ENCODE measurements around the gene GRB7. TPM values are rescaled to one million over a fixed set of nuclear protein-coding genes. Genes with fewer than 3 reads are reported as not detected.

Gene GRB7
- total and polyA plus RNA-seq, 10 of the 15 experiments (the other 5 are each of a cell fraction or from before 2014, with no cell fraction given): 0.05 to 0.34 (median 0.19) TPM; not detected in 4

DNA sequence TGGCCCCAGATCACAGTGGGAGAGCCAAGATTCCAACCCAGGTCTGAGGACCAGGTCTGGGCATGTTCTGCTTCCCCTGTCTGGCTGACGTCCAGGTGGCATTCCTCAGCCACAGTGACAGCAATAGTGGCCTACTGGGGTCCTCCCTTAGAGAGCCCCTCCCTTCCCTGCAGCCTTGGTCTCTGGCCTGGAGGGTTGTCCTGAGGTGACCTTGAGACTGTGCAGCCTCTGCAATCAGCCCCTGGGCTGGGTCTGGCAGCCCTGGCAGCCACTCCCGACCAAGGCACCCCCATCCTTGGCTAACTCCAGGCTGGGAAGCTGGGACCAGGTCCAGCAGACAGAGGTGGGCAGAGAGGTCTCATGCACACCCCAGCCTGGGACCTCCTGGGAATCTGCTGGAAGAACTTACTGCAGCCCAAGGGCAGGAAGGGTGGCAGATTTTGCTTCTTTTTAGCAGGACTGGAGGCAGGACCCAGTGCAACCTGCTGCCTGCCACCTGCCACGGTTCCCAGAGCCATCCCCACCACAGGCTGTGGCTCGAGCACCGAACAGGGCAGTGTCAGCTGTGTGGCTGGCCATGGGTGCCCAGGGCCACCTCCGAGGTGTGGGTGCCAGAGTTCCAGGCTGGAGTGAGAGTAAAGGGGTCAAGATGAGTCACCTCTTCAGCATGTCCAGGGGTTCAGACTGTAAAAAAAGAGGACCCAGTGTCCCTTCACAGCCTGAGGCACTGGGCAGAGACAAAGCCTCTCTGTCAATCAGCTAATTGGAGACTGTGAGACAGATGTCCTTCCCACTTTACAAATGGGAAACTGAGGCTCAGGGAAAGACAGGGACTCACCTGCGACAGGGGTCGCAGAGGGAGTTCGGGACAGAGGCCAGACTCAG is 12.6 kb downstream of the GRB7 start:
- in situ Hi-C loops (cut with MboI): loop anchor here (5.0 kb wide), 1 partner anchor 128 kb away; no protein-coding TSS in a partner anchor
- FAIRE-seq (no peak), DNase-seq (ENCODE audit: low read depth, low spot score) (no peak)

More for the DNA sequence above, 12.6 kb downstream of the GRB7 start:
- Histone ChIP-seq H3K27ac (ENCODE audit: control insufficient read depth, insufficient read depth) (no peak overlapping the region), H3K4me2 (ENCODE audit: control insufficient read depth, insufficient read depth) (no peak overlapping the region), H3K79me2 (ENCODE audit: control insufficient read depth, insufficient read depth, low read length) (peaks cover 11% of the 10 kb centered on the region), H2AFZ (ENCODE audit: control insufficient read depth, low read depth, low read length) (no peak overlapping the region), H4K20me1 (ENCODE audit: control insufficient read depth, insufficient read depth) (no peaks in the 10 kb centered on the region), H3K4me3 (no peak overlapping the region), H3K9ac (ENCODE audit: control insufficient read depth, insufficient read depth, low read length) (no peak overlapping the region), H3K27me3 (replicated peaks in 1 of 2; ENCODE audit: control insufficient read depth in 2 of 2, insufficient read depth in 2 of 2, low read length in 1 of 2) (no peaks in the 10 kb centered on the region), H3K9me3 (replicated peaks; ENCODE audit: control insufficient read depth, insufficient read depth, low read length) (no peaks in the 10 kb centered on the region), H3K4me1 (ENCODE audit: control insufficient read depth, insufficient read depth, low read length) (peaks cover 13% of the 10 kb centered on the region), H3K36me3 (ENCODE audit: control insufficient read depth in 2 of 2, insufficient read depth in 2 of 2, low read length in 1 of 2) (no peaks in the 10 kb centered on the region)
- CTCF ChIA-PET: interaction anchor here (1.3 kb wide), 1 partner anchor 129 kb away, joined by 4 read pairs; no protein-coding TSS in a partner anchor
- intact Hi-C loops (cut with micrococcal nuclease; ENCODE audit: unreplicated experiment): loop anchor here (5.0 kb wide), 1 partner anchor 113 kb away; the partner anchor contains the start of gene STARD3
- RAD21 ChIA-PET (ENCODE audit: unreplicated experiment): no interaction called here
- 61% methylated on average over 9 of the region's 9 CpGs for WGBS (ENCODE audit: insufficient coverage, insufficient replicate concordance, low lambda C conversion rate, missing lambda C conversion rate)
- TF ChIP-seq PML (IDR thresholded peaks at IDR 0.05; ENCODE audit: low read length): no peak
- TF ChIP-seq RFX5 (IDR thresholded peaks at IDR 0.05; ENCODE audit: low read depth, low read length): no peak
- TF ChIP-seq, protein P1, sequence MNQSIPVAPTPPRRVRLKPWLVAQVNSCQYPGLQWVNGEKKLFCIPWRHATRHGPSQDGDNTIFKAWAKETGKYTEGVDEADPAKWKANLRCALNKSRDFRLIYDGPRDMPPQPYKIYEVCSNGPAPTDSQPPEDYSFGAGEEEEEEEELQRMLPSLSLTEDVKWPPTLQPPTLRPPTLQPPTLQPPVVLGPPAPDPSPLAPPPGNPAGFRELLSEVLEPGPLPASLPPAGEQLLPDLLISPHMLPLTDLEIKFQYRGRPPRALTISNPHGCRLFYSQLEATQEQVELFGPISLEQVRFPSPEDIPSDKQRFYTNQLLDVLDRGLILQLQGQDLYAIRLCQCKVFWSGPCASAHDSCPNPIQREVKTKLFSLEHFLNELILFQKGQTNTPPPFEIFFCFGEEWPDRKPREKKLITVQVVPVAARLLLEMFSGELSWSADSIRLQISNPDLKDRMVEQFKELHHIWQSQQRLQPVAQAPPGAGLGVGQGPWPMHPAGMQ (IDR thresholded peaks at IDR 0.05; ENCODE audit: borderline replicate concordance): no peak
- TF ChIP-seq SMAD1 (IDR thresholded peaks at IDR 0.05; ENCODE audit: low read depth, partially characterized antibody): no peak
- no peak for TF ChIP-seq YY1 (IDR thresholded peaks at IDR 0.05; ENCODE audit: low read depth, low read length)
- no peak for TF ChIP-seq MEF2B (IDR thresholded peaks at IDR 0.05; ENCODE audit: partially characterized antibody, poor library complexity, severe bottlenecking)
- no peak for TF ChIP-seq IKZF1 (conservative IDR thresholded peaks at IDR 0.05)
- TF ChIP-seq, protein P2, sequence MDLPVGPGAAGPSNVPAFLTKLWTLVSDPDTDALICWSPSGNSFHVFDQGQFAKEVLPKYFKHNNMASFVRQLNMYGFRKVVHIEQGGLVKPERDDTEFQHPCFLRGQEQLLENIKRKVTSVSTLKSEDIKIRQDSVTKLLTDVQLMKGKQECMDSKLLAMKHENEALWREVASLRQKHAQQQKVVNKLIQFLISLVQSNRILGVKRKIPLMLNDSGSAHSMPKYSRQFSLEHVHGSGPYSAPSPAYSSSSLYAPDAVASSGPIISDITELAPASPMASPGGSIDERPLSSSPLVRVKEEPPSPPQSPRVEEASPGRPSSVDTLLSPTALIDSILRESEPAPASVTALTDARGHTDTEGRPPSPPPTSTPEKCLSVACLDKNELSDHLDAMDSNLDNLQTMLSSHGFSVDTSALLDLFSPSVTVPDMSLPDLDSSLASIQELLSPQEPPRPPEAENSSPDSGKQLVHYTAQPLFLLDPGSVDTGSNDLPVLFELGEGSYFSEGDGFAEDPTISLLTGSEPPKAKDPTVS (IDR thresholded peaks at IDR 0.05; ENCODE audit: low read depth, low read length): no peak
- no peak for TF ChIP-seq BRCA1 (IDR thresholded peaks at IDR 0.05; ENCODE audit: low read depth, low read length)
- no peak for TF ChIP-seq JUND (IDR thresholded peaks at IDR 0.05; ENCODE audit: low read depth, low read length)
- TF ChIP-seq, protein P3, sequence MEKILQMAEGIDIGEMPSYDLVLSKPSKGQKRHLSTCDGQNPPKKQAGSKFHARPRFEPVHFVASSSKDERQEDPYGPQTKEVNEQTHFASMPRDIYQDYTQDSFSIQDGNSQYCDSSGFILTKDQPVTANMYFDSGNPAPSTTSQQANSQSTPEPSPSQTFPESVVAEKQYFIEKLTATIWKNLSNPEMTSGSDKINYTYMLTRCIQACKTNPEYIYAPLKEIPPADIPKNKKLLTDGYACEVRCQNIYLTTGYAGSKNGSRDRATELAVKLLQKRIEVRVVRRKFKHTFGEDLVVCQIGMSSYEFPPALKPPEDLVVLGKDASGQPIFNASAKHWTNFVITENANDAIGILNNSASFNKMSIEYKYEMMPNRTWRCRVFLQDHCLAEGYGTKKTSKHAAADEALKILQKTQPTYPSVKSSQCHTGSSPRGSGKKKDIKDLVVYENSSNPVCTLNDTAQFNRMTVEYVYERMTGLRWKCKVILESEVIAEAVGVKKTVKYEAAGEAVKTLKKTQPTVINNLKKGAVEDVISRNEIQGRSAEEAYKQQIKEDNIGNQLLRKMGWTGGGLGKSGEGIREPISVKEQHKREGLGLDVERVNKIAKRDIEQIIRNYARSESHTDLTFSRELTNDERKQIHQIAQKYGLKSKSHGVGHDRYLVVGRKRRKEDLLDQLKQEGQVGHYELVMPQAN (conservative IDR thresholded peaks at IDR 0.05): no peak
- no peak for TF ChIP-seq JUNB (IDR thresholded peaks at IDR 0.05)
- TF ChIP-seq SMAD5 (IDR thresholded peaks at IDR 0.05; ENCODE audit: low read depth): no peak
- no peak for TF ChIP-seq BMI1 (IDR thresholded peaks at IDR 0.05; ENCODE audit: borderline replicate concordance)
- TF ChIP-seq NBN (IDR thresholded peaks at IDR 0.05): no peak
- TF ChIP-seq NFXL1 (IDR thresholded peaks at IDR 0.05; ENCODE audit: borderline replicate concordance): no peak
- no peak for TF ChIP-seq EED (IDR thresholded peaks at IDR 0.05; ENCODE audit: low read depth)
- no peak for TF ChIP-seq NR2C2 (IDR thresholded peaks at IDR 0.05; ENCODE audit: borderline replicate concordance, control insufficient read depth, insufficient read length, low read depth)
- POLR2A ChIA-PET: no interaction called here
- BruUV-seq (replicated peaks): no TSS peak
- no peak for ATAC-seq
- SMC1A ChIA-PET (ENCODE audit: uncharacterized antibody, unreplicated experiment): no interaction called here
